Spleen (tissue), 11 donors: ENCODE results near the gene CNIH2. TPM values are rescaled to one million over a fixed set of nuclear protein-coding genes. Genes with fewer than 3 reads are reported as not detected.
A peak's percentile ranks its signal among the peaks of the same experiment; 100 is the strongest.
"Not testable (repeated sequence)": the region's sequence is repeated elsewhere in the genome, so short reads cannot be mapped to it uniquely, and the experiment has no call there.

Source experiments
- DNase-seq: peaks from one replicate; pipeline ENCODE4 v3.0.0-alpha.2; 2020
- H3K27ac ChIP-seq, 8 donors: fragments of 200-600 bp; sonication (generic) in 7 of 8; 1 replicate in 4 of 8; 2 replicates in 4 of 8; pipeline versions ENCODE4 v1.5.0 to v1.8.0; 2016 to 2021; ENCODE audit warnings: inconsistent platforms in 4 of 8, mild to moderate bottlenecking in 4 of 8, moderate library complexity in 1 of 8
- H3K27me3 ChIP-seq, 7 donors: fragments of 200-600 bp; sonication (generic) in 6 of 7; replicated peaks in 1 of 7; 1 replicate in 4 of 7; 2 replicates in 3 of 7; pipeline versions ENCODE4 v1.5.0 to v1.8.0; 2016 to 2021; ENCODE audit warnings: inconsistent platforms in 3 of 7, mild to moderate bottlenecking in 1 of 7
- H3K36me3 ChIP-seq, 6 donors: fragments of 200-600 bp; sonication (generic) in 5 of 6; 1 replicate in 4 of 6; 2 replicates in 2 of 6; pipeline versions ENCODE4 v1.5.0 to v1.8.0; 2016 to 2021; ENCODE audit warnings: inconsistent platforms in 2 of 6
- H3K4me1 ChIP-seq, 6 donors: fragments of 200-600 bp; sonication (generic) in 5 of 6; 1 replicate in 3 of 6; 2 replicates in 3 of 6; pipeline versions ENCODE4 v1.5.0 to v1.8.0; 2016 to 2021; ENCODE audit warnings: inconsistent platforms in 3 of 6
- H3K4me3 ChIP-seq, 8 donors: fragments of 200-600 bp; sonication (generic) in 7 of 8; 1 replicate in 4 of 8; 2 replicates in 4 of 8; pipeline versions ENCODE4 v1.5.0 to v1.8.0; 2016 to 2021; ENCODE audit warnings: inconsistent platforms in 4 of 8, mild to moderate bottlenecking in 4 of 8, moderate library complexity in 2 of 8
- H3K9me3 ChIP-seq, 8 donors: fragments of 200-600 bp; sonication (generic) in 7 of 8; 1 replicate in 4 of 8; 2 replicates in 4 of 8; pipeline versions ENCODE4 v1.5.0 to v1.8.0; 2016 to 2021; ENCODE audit warnings: inconsistent platforms in 4 of 8
- CTCF ChIP-seq, 11 experiments: fragments of 200-600 bp in 7 of 11; fragments of 450-650 bp in 4 of 11; sonication (generic) in 4 of 11; IDR thresholded peaks in 8 of 11; conservative IDR thresholded peaks in 3 of 11; 1 replicate in 7 of 11; 2 replicates in 4 of 11; pipeline versions ENCODE4 v1.4.0 to v1.8.0; 2016 to 2021; ENCODE audit warnings: antibody characterized with exemption in 11 of 11, inconsistent platforms in 4 of 11, mild to moderate bottlenecking in 1 of 11
- POLR2A ChIP-seq, 3 donors: fragments of 450-650 bp; IDR thresholded peaks; one replicate each; pipeline ENCODE4 v1.5.1; 2017; ENCODE audit warnings: antibody characterized with exemption in 3 of 3, mild to moderate bottlenecking in 1 of 3
- POLR2AphosphoS5 ChIP-seq, 3 donors: sonication (generic); formaldehyde crosslinking; IDR thresholded peaks; one replicate each; pipeline ENCODE4 v1.5.1; 2017; ENCODE audit warnings: antibody characterized with exemption in 3 of 3
- WGBS, 5 donors: extraction: QIAGEN DNeasy Blood & Tissue Kit in 3 of 5; methylation state at CpG; one replicate each; pipeline versions ENCODE4 v1.1.5 to v1.1.7; 2013 to 2018; 5-methylcytosine and 5-hydroxymethylcytosine counted together
- intact Hi-C: fragments of 100-400 bp; cut with DNase I; formaldehyde crosslinking; loops from one replicate; pipeline ENCODE4 v1.15.0; 2023; ENCODE audit warnings: low total_unique reads
- polyA plus RNA-seq, 3 donors: library from polyadenylated mRNA; stranded (reverse); fragments of 200-250 nt; gene quantifications; one replicate each; pipeline ENCODE4 v1.2.1, GENCODE V29; 2013
- total RNA-seq, 7 donors: library from RNA; depleted of rRNA in 3 of 7; stranded (reverse); fragments of >200 nt in 3 of 7; fragmentation: NEBNext Ultra II Directional in 4 of 7; extraction: Animal tissue kit (Norgen Biotek cat#: 25700) in 4 of 7; gene quantifications; one replicate each; pipeline versions ENCODE4 v1.1.0 to v1.2.1, GENCODE V29; 2016 to 2021
- donor health status: healthy with polysubstance abuse.
- donor health status: DM: no; HTN: no; CAD: no; lungs with moderate emphysema.
- donor health status: DM: no; HTN: no; CAD: no.
- donor health status: Bipolar disorder and iron deficiency.
- donor health status: healthy.
- donor health status: DM: no; HTN: no; CAD: no.
- donor health status: DM: yes; HTN: yes; CAD: no.

The CNIH2 gene
- total and polyA plus RNA-seq, 10 donors: 0.20 to 1.9 (median 0.77) TPM; not detected in 2

DNA sequence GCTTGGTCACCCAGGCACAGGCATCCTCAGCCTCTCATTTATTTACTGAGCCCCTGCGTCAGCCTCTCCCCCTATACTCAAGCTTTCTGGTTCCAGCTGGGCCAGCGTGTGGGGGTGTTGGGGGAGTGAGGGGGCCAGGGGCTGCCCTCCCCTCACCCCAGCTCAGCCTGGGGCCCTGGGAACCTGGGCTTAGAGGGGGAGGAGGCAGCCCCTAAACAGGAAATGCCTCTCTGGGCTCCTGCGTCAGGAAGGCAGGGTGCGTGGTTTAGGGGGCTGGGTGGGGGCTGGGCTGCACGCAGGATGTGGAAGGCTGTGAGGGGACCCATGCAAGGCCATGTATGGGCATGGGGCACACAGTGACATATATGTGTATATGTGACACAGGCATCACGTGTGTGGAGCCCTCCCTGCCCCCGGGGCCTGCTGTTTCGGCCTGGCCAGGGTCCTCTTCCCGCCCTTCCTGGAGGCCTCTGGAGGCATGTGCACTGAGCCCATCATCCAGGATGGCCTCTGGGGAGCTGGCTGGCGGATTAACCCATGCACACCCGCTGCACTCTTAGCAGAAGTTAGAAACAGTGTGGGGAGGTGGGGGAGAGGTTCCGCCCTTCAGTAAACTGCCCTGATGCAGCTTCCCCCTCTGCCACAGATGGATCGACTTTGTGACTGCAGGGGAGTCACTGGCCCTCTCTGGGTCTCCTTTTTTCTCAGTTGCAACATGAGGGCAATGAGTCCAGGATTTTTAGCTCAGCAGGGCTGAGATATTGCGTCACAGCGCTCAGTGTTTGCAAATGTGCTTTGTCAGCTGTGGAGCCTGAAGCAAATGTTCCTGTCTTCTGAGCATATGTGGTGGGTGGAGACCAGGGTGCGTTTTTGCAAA is 40.0 kb downstream of the CNIH2 start:
- Histone ChIP-seq H3K36me3 (no peaks in the 10 kb centered on the region), H3K27me3 (peaks cover 0 to 26% (median 0%) of the 10 kb centered on the region in 7 donors), H3K4me3 (peak overlapping the region in 3 of 8 donors; percentile 28 to 54 (median 41)), H3K4me1 (peaks cover 18 to 66% (median 42%) of the 10 kb centered on the region in 6 donors), H3K9me3 (no peaks in the 10 kb centered on the region), H3K27ac (peak overlapping the region; percentile 60 to 91 (median 80))
- DNase-seq: peak; percentile 90
- intact Hi-C loops: no loop called here
- 14 to 19% (median 16%) methylated on average over 12 to 16 of the region's 16 CpGs for WGBS, 5 donors
- TF ChIP-seq POLR2AphosphoS5 (IDR thresholded peaks at IDR 0.05) (peak; percentile 42 to 73 (median 61)), POLR2A (IDR thresholded peaks at IDR 0.05) (no peak)

DNA sequence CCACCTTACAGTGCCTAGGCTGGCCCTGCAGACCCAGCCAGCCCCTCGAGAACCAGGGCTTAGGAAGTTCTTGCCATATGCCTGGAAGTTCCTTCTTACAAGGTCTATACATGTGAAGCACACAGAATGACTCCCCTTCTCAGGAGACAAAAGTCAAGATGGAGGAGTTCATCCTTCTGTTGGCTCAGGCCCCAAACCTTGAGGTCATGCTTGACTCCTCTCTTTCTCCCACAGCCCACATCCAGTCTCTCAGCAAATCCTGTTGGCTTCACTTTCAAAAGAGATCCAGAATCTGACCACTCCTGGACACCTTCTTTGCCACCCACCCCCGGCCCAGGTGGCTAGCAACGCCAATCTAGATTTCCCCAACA is 40.6 kb downstream of the CNIH2 start:
- Histone ChIP-seq H3K27ac (peak overlapping the region; percentile 60 to 91 (median 80)), H3K27me3 (peaks cover 0 to 26% (median 0%) of the 10 kb centered on the region in 7 donors), H3K36me3 (no peaks in the 10 kb centered on the region), H3K4me1 (peaks cover 13 to 60% (median 36%) of the 10 kb centered on the region in 6 donors), H3K9me3 (no peaks in the 10 kb centered on the region), H3K4me3 (no peak overlapping the region)
- WGBS, 5 donors: 56 to 73% (median 60%) methylated on average over 3 of the region's 3 CpGs
- intact Hi-C loops: no loop called here
- TF ChIP-seq POLR2A (IDR thresholded peaks at IDR 0.05) (no peak), POLR2AphosphoS5 (IDR thresholded peaks at IDR 0.05) (no peak), CTCF (IDR thresholded peaks at IDR 0.05 in 8 of 11, conservative IDR thresholded peaks at IDR 0.05 in 3 of 11) (no peak)
- no peak for DNase-seq

GRCh38 chr11:66320289-66320688 is 42.3 kb downstream of the CNIH2 start:
- H3K27ac ChIP-seq, H3K36me3 ChIP-seq, H3K4me3 ChIP-seq, intact Hi-C loops, H3K9me3 ChIP-seq, DNase-seq: not testable (repeated sequence)
- WGBS, 5 donors: 85 to 95% (median 92%) methylated on average over 1 to 2 of the region's 2 CpGs
- Histone ChIP-seq H3K4me1 (peaks cover 13 to 52% (median 32%) of the 10 kb centered on the region in 6 donors), H3K27me3 (peaks cover 0 to 26% (median 0%) of the 10 kb centered on the region in 7 donors)

DNA sequence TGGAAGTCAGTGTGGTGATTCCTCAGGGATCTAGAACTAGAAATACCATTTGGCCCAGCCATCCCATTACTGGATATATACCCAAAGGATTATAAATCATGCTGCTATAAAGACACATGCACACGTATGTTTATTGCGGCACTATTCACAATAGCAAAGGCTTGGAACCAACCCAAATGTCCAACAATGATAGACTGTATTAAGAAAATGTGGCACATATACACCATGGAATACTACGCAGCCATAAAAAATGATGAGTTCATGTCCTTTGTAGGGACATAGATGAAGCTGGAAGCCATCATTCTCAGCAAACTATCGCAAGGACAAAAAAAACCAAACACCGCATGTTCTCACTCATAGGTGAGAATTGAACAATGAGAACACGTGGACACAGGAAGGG is 42.8 kb downstream of the CNIH2 start:
- H3K27me3 ChIP-seq: peaks cover 0 to 22% (median 0%) of the 10 kb centered on the region in 7 donors
- intact Hi-C loops, H3K9me3 ChIP-seq, H3K4me3 ChIP-seq, H3K36me3 ChIP-seq, H3K27ac ChIP-seq, DNase-seq: not testable (repeated sequence)
- 84 to 92% (median 88%) methylated on average over 6 of the region's 6 CpGs for WGBS, 5 donors
- peaks cover 13 to 52% (median 34%) of the 10 kb centered on the region in 6 donors for H3K4me1 ChIP-seq

- no peak for DNase-seq
- WGBS, 5 donors: 83 to 95% (median 94%) methylated on average over 4 of the region's 4 CpGs
- no peaks in the 10 kb centered on the region for H3K9me3 ChIP-seq
- H3K4me3 ChIP-seq: no peak overlapping the region
- H3K27ac ChIP-seq: no peak overlapping the region
- peaks cover 13 to 52% (median 36%) of the 10 kb centered on the region in 6 donors for H3K4me1 ChIP-seq
- no peak for TF ChIP-seq CTCF (IDR thresholded peaks at IDR 0.05 in 8 of 11, conservative IDR thresholded peaks at IDR 0.05 in 3 of 11)
- no peak for TF ChIP-seq POLR2AphosphoS5 (IDR thresholded peaks at IDR 0.05)
- TF ChIP-seq POLR2A (IDR thresholded peaks at IDR 0.05): no peak
- intact Hi-C loops: no loop called here
- no peaks in the 10 kb centered on the region for H3K36me3 ChIP-seq
- H3K27me3 ChIP-seq: peaks cover 0 to 14% (median 0%) of the 10 kb centered on the region in 7 donors
Measured at GRCh38 chr11:66321606-66322005, 43.6 kb downstream of the CNIH2 start.
